GM23338 (cell line): ENCODE data around the gene NAPSA.

ENCODE experiments used
- CREB1 ChIP-seq: fragments of 250-450 bp; sonication (Bioruptor Pico); IDR thresholded peaks from 2 replicates; pipeline ENCODE4 v1.5.0; 2020; ENCODE audit warnings: low read depth, mild to moderate bottlenecking, moderate library complexity
- EZH2 ChIP-seq: fragments of 200-600 bp; sonication (generic); IDR thresholded peaks from one replicate; pipeline ENCODE4 v1.8.0; 2017; ENCODE audit warnings: antibody characterized with exemption, mild to moderate bottlenecking, low read depth; ENCODE audit not compliant: unreplicated experiment
- EZH2phosphoT487 ChIP-seq: fragments of 200-600 bp; sonication (generic); IDR thresholded peaks from one replicate; pipeline ENCODE4 v1.8.1; 2018; ENCODE audit warnings: antibody characterized with exemption; ENCODE audit not compliant: unreplicated experiment
- JUNB ChIP-seq: IDR thresholded peaks from one replicate; pipeline ENCODE4 v1.6.1; 2016; ENCODE audit warnings: antibody characterized with exemption; ENCODE audit not compliant: unreplicated experiment
- NANOG ChIP-seq: IDR thresholded peaks from 2 replicates; pipeline ENCODE4 v1.6.1; 2016; ENCODE audit warnings: antibody characterized with exemption, borderline replicate concordance
- POLR2AphosphoS5 ChIP-seq: IDR thresholded peaks from 2 replicates; pipeline ENCODE4 v1.6.1; 2016; ENCODE audit warnings: antibody characterized with exemption, low read depth
- STAT1 ChIP-seq: IDR thresholded peaks from one replicate; pipeline ENCODE4 v1.6.1; 2016; ENCODE audit warnings: antibody characterized with exemption; ENCODE audit not compliant: unreplicated experiment
- ZNF114 ChIP-seq: fragments of 250-450 bp; sonication (Bioruptor Pico); IDR thresholded peaks from 2 replicates; pipeline ENCODE4 v1.5.0; 2020; ENCODE audit warnings: mild to moderate bottlenecking, moderate library complexity
- ZNF331 ChIP-seq: fragments of 250-450 bp; sonication (Bioruptor Pico); IDR thresholded peaks from 2 replicates; pipeline ENCODE4 v1.5.0; 2020; ENCODE audit warnings: low read depth, mild to moderate bottlenecking, moderate library complexity
- TF ChIP-seq, protein P1 (sequence below), 2 experiments: fragments of 200-600 bp in 1 of 2; sonication (generic) in 1 of 2; conservative IDR thresholded peaks; 2 replicates each; pipeline versions ENCODE4 v1.5.1 to v1.6.1; 2016 to 2017; ENCODE audit warnings: antibody characterized with exemption in 2 of 2, low read depth in 2 of 2, mild to moderate bottlenecking in 2 of 2, moderate library complexity in 1 of 2
- TF ChIP-seq, protein P2 (sequence below): IDR thresholded peaks from one replicate; pipeline ENCODE4 v1.6.1; 2018; ENCODE audit warnings: antibody characterized with exemption; ENCODE audit not compliant: unreplicated experiment
- TF ChIP-seq, protein P3 (sequence below): IDR thresholded peaks from 2 replicates; pipeline ENCODE4 v1.6.1; 2016; ENCODE audit warnings: antibody characterized with exemption

DNA sequence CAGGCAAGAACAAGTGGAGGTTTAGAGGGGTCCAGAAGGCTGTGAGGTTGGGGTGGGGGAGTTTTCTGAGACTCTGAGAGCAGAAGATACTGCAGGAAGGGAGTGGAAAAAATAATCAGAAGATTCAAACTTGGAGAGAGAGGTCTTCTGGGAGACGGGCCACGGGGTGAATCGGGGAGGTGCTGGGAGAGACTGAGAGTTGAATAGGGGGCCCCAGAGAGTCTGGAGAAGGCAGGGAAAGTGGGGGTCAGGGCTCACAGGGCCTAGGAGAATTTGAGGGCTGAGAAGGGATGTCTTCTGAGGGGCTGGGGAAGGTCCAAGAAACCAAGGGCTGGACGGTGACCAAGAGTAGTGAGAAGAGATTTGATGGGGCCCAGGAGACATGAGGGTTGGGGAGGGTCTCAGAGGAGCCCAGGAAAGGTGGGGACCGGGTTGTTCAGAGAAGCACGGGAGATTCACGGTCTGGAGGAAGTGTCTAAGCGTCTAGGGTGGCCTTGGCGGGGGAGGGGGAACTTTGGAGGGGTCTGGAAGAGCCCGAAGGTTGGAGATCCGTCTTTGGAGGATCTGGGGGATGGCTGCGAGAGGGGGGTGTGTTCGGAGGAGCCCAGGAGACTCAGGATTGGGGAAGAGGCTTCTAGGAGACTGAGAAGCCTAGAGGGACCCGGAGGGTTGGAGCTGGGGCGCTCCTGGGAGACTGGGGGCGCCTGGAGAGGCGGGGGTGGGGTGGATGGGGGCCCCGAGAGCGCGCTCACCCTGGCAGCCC lies 37.8 kb downstream of the NAPSA start:
- TF ChIP-seq POLR2AphosphoS5 (no peak), EZH2phosphoT487 (no peak), EZH2 (no peak), JUNB (no peak), CREB1 (no peak), NANOG (no peak), ZNF331 (CRISPR knock-in tag) (no peak), STAT1 (no peak), ZNF114 (CRISPR knock-in tag) (no peak)
- TF ChIP-seq, protein P1, sequence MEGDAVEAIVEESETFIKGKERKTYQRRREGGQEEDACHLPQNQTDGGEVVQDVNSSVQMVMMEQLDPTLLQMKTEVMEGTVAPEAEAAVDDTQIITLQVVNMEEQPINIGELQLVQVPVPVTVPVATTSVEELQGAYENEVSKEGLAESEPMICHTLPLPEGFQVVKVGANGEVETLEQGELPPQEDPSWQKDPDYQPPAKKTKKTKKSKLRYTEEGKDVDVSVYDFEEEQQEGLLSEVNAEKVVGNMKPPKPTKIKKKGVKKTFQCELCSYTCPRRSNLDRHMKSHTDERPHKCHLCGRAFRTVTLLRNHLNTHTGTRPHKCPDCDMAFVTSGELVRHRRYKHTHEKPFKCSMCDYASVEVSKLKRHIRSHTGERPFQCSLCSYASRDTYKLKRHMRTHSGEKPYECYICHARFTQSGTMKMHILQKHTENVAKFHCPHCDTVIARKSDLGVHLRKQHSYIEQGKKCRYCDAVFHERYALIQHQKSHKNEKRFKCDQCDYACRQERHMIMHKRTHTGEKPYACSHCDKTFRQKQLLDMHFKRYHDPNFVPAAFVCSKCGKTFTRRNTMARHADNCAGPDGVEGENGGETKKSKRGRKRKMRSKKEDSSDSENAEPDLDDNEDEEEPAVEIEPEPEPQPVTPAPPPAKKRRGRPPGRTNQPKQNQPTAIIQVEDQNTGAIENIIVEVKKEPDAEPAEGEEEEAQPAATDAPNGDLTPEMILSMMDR (conservative IDR thresholded peaks at IDR 0.05; ENCODE audit: low read depth in 2 of 2), result no peak
- TF ChIP-seq, protein P2, sequence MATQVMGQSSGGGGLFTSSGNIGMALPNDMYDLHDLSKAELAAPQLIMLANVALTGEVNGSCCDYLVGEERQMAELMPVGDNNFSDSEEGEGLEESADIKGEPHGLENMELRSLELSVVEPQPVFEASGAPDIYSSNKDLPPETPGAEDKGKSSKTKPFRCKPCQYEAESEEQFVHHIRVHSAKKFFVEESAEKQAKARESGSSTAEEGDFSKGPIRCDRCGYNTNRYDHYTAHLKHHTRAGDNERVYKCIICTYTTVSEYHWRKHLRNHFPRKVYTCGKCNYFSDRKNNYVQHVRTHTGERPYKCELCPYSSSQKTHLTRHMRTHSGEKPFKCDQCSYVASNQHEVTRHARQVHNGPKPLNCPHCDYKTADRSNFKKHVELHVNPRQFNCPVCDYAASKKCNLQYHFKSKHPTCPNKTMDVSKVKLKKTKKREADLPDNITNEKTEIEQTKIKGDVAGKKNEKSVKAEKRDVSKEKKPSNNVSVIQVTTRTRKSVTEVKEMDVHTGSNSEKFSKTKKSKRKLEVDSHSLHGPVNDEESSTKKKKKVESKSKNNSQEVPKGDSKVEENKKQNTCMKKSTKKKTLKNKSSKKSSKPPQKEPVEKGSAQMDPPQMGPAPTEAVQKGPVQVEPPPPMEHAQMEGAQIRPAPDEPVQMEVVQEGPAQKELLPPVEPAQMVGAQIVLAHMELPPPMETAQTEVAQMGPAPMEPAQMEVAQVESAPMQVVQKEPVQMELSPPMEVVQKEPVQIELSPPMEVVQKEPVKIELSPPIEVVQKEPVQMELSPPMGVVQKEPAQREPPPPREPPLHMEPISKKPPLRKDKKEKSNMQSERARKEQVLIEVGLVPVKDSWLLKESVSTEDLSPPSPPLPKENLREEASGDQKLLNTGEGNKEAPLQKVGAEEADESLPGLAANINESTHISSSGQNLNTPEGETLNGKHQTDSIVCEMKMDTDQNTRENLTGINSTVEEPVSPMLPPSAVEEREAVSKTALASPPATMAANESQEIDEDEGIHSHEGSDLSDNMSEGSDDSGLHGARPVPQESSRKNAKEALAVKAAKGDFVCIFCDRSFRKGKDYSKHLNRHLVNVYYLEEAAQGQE, result no peak
- TF ChIP-seq, protein P3, sequence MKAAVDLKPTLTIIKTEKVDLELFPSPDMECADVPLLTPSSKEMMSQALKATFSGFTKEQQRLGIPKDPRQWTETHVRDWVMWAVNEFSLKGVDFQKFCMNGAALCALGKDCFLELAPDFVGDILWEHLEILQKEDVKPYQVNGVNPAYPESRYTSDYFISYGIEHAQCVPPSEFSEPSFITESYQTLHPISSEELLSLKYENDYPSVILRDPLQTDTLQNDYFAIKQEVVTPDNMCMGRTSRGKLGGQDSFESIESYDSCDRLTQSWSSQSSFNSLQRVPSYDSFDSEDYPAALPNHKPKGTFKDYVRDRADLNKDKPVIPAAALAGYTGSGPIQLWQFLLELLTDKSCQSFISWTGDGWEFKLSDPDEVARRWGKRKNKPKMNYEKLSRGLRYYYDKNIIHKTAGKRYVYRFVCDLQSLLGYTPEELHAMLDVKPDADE, result no peak
